CD1c-positive myeloid dendritic cell (primary cell): ENCODE data around the gene FJX1.
"Not testable (repeated sequence)": the region's sequence is repeated elsewhere in the genome, so short reads cannot be mapped to it uniquely, and the experiment has no call there.

Source experiments
- DNase-seq: peaks from one replicate; pipeline ENCODE4 v3.0.0-alpha.2; 2016; ENCODE audit errors: extremely low spot score

The FJX1 gene

GRCh38 chr11:35667257-35667656 is 49.0 kb downstream of the FJX1 start:
- no peak for DNase-seq

- not testable (repeated sequence) for DNase-seq
These were observed 50.1 kb downstream of the FJX1 start for GRCh38 chr11:35668350-35668749.
